ENCODE data around the gene SNAI3.

GRCh38 chr16:88686062-88686438, 257 bp downstream of the SNAI3 start:
- TF ChIP-seq CTCF (conservative IDR thresholded peaks at IDR 0.05 in 1 of 2, IDR thresholded peaks at IDR 0.05 in 1 of 2; ENCODE audit: extremely low read depth in 1 of 2, insufficient read depth in 1 of 2, low read depth in 1 of 2, low read length in 2 of 2), result no peak
- no peak for TF ChIP-seq EZH2 (IDR thresholded peaks at IDR 0.05; ENCODE audit: borderline replicate concordance, low read length)
